GM12892 (cell line): ENCODE measurements around the gene WDFY3.

Source experiments
- POLR2A ChIP-seq: IDR thresholded peaks from 2 replicates; pipeline ENCODE4 v1.6.1; 2011; ENCODE audit warnings: low read depth, low read length, control low read depth
- POLR2AphosphoS5 ChIP-seq: IDR thresholded peaks from 2 replicates; pipeline ENCODE4 v1.6.1; 2011; ENCODE audit warnings: low read depth, low read length, control low read depth
- TAF1 ChIP-seq: IDR thresholded peaks from 2 replicates; pipeline ENCODE4 v1.6.1; 2011; ENCODE audit warnings: low read depth, mild to moderate bottlenecking, control low read depth, low read length, borderline replicate concordance

DNA sequence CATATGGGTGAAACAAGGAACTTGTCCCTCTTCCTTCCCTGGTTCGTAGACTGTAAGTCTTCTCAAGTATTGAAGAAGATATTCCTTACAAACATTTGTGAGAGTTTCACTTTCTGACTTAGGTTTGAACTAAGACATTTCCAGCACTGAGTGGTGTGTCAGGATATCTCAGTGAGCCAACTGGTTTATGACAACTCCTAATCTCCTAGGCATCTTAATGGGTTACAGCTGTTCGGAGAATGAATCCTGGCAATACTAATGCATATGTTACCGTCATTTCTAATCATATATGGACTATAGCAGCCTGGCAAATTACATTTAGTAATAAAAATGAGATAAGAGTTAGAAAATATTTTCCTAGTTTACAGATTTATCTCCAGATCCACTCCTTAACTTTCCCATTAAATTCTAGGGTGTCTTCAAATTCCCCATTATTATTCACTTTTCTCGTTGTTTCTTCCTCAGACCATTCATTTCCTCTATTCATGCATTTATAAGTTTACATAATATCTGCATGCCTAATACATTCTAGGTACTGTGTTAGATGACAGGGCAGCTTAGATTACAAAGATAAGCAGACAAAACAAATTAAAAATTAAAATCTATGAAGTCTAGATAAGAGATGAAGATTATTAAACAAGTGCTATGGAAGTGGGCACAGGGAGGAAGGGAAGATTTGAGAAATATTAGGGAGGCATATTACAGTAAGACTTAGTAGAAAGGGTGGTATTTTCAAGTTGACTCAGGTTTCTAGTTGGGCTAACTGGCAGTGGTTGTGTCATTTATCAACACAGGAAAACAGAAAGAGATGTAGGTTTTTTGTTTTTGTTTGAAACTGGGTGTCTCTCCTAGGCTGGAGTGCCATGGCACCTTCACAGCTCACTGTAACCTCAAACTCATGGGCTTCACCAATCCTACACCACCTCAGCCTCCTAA lies 173.9 kb downstream of the WDFY3 start:
- TF ChIP-seq POLR2AphosphoS5 (no peak), POLR2A (no peak), TAF1 (no peak)
